ENCODE data around the gene OR5B21. TPM values are rescaled to one million over a fixed set of nuclear protein-coding genes. Genes with fewer than 3 reads are reported as not detected.
A peak's percentile ranks its signal among the peaks of the same experiment; 100 is the strongest.

The OR5B21 gene
- total RNA-seq, 2 experiments from 2014 or later, result not detected

DNA sequence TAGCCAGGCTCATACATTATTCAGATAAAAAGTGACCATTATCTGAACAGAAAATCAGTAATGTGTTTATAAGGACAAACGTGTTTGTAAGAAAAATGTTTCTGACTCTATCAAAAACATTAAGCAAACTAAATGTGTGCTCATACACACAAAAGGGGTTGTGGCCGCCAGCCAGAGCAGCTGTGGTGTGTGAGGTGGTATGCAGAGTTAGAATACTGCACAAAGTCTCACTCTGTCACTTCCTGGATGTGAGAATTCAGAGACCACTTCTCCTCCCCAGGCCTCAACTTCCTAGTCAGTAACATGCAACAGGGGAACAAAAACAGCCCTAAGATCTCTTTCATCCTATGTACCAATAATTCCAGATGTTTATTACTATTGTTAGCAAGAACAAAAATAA lies 9.4 kb downstream of the OR5B21 start:
- no peaks in the 10 kb centered on the region for H3K27me3 Mint-ChIP-seq
- TF ChIP-seq, protein P1, sequence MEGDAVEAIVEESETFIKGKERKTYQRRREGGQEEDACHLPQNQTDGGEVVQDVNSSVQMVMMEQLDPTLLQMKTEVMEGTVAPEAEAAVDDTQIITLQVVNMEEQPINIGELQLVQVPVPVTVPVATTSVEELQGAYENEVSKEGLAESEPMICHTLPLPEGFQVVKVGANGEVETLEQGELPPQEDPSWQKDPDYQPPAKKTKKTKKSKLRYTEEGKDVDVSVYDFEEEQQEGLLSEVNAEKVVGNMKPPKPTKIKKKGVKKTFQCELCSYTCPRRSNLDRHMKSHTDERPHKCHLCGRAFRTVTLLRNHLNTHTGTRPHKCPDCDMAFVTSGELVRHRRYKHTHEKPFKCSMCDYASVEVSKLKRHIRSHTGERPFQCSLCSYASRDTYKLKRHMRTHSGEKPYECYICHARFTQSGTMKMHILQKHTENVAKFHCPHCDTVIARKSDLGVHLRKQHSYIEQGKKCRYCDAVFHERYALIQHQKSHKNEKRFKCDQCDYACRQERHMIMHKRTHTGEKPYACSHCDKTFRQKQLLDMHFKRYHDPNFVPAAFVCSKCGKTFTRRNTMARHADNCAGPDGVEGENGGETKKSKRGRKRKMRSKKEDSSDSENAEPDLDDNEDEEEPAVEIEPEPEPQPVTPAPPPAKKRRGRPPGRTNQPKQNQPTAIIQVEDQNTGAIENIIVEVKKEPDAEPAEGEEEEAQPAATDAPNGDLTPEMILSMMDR (IDR thresholded peaks at IDR 0.05), result no peak
- DNase-seq (peak; percentile 46), ATAC-seq (peak; percentile 70)
- H3K36me3 Mint-ChIP-seq (ENCODE audit: low read depth), result peaks cover 19% of the 10 kb centered on the region
- ChIA-PET CTCF (interaction anchor here (1.0 to 3.1 kb wide), 2 partner anchors 21 to 26 kb away, joined by 3 to 14 read pairs; no protein-coding TSS in a partner anchor), POLR2A (no interaction called here)
- intact Hi-C loops (cut with micrococcal nuclease), result no loop called here
- H3K9me3 Mint-ChIP-seq, result no peaks in the 10 kb centered on the region
- H3K4me3 Mint-ChIP-seq, result no peak overlapping the region
- H3K27ac Mint-ChIP-seq, result peak overlapping the region; percentile 82
- peaks cover 44% of the 10 kb centered on the region for H3K4me1 Mint-ChIP-seq (ENCODE audit: low read depth)

DNA sequence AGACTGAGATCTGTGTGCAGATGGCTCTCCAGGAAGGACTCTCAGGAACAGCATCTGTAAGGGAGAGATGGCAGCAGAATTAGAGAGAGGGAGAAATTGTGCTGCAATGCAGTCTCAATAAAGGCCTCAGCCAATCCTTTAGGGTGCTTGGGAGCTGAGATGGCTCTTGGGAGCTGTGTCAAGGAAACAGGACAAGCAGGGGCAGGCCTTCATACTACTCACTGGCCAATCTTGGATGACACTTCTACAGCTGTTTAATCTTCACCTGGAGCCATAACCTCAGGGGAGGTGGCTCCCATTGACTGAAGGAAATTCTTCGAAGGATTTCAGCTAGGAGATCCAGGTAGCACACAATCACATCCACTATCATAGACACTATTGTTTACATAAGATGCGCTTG lies 10.0 kb downstream of the OR5B21 start:
- DNase-seq (no peak), ATAC-seq (no peak)
- Mint-ChIP-seq H3K27ac (peak overlapping the region; percentile 82), H3K27me3 (no peaks in the 10 kb centered on the region), H3K4me3 (no peak overlapping the region), H3K9me3 (no peaks in the 10 kb centered on the region), H3K4me1 (ENCODE audit: low read depth) (peaks cover 45% of the 10 kb centered on the region), H3K36me3 (ENCODE audit: low read depth) (peaks cover 19% of the 10 kb centered on the region)
- intact Hi-C loops (cut with micrococcal nuclease), result no loop called here
- TF ChIP-seq, protein P1 (IDR thresholded peaks at IDR 0.05), result no peak
- ChIA-PET CTCF (interaction anchor here (3.1 kb wide), 1 partner anchor 26 kb away, joined by 14 read pairs; no protein-coding TSS in a partner anchor), POLR2A (no interaction called here)

DNA sequence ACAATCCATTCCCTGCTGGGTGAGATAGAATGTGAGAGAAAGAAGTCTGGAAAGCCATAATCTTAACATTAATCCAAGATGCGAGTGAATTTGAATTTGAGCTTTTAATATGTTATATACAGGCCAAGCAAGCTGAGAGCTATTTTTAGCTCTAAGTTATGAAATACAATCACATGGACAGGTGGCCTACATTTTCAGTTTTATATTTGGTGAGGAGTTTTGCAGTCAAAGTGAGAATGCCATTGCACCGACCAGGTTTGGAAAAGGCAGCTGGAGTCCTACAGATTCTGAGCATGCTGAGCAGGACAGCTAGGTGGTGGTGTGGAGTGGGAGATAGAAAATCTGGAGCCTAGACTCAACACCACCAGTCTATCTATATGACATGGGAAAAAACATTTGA lies 12.0 kb downstream of the OR5B21 start:
- Mint-ChIP-seq H3K4me3 (no peak overlapping the region), H3K36me3 (ENCODE audit: low read depth) (peaks cover 18% of the 10 kb centered on the region), H3K4me1 (ENCODE audit: low read depth) (peaks cover 45% of the 10 kb centered on the region), H3K27me3 (no peaks in the 10 kb centered on the region), H3K27ac (no peak overlapping the region), H3K9me3 (no peaks in the 10 kb centered on the region)
- ChIA-PET POLR2A (no interaction called here), CTCF (interaction anchor here (1.5 kb wide), 1 partner anchor 28 kb away, joined by 5 read pairs; no protein-coding TSS in a partner anchor)
- DNase-seq (no peak), ATAC-seq (no peak)
- intact Hi-C loops (cut with micrococcal nuclease), result no loop called here
- TF ChIP-seq, protein P1 (IDR thresholded peaks at IDR 0.05), result no peak

DNA sequence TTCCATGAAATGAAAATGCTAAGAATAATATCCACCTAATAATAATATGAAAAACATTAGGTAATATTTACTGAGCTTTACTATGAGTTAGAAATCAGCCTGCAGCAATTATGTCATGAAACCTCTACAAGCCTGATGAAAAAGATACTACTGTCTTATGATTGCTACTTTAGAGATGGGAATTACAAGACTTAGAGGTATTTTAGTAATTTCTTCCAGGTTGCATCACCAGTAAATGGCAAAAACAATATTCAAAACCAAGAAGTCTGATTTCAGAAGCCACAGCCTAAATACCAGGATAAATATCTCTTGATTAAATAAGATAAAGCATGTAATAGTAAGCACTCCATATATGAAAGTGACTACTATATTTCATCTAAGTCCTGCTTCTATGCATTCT lies 13.8 kb downstream of the OR5B21 start:
- Mint-ChIP-seq H3K4me1 (ENCODE audit: low read depth) (peaks cover 42% of the 10 kb centered on the region), H3K27me3 (no peaks in the 10 kb centered on the region), H3K27ac (no peak overlapping the region), H3K9me3 (no peaks in the 10 kb centered on the region), H3K36me3 (ENCODE audit: low read depth) (peaks cover 18% of the 10 kb centered on the region), H3K4me3 (no peak overlapping the region)
- ATAC-seq (no peak), DNase-seq (no peak)
- TF ChIP-seq, protein P1 (IDR thresholded peaks at IDR 0.05), result no peak
- ChIA-PET CTCF (interaction anchor here (0.8 kb wide), 1 partner anchor 49 kb away, joined by 3 read pairs; no protein-coding TSS in a partner anchor), POLR2A (no interaction called here)
- intact Hi-C loops (cut with micrococcal nuclease), result no loop called here

DNA sequence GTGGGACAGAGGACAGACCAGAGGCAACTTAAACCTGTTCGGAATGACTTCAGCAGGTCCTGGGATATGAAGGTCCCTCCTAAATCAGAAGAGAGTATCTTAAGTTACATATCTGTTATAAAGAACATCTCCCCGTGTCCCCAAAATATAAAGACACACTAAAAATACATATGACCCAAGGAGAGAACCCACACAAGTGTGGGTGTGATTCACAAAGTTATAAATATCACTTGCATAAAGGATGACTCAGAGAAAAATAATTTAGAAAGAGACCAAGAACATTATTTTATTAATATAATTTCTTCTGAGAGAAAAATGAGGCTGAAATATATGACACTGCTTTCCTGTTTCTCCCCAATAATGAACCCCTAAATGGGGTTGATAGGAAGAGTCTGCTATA lies 14.2 kb downstream of the OR5B21 start:
- Mint-ChIP-seq H3K4me1 (ENCODE audit: low read depth) (peaks cover 38% of the 10 kb centered on the region), H3K36me3 (ENCODE audit: low read depth) (peaks cover 18% of the 10 kb centered on the region), H3K9me3 (no peaks in the 10 kb centered on the region), H3K27ac (no peak overlapping the region), H3K4me3 (no peak overlapping the region), H3K27me3 (no peaks in the 10 kb centered on the region)
- TF ChIP-seq, protein P1 (IDR thresholded peaks at IDR 0.05), result no peak
- CTCF ChIA-PET, result no interaction called here
- no peak for ATAC-seq
- POLR2A ChIA-PET, result no interaction called here
- intact Hi-C loops (cut with micrococcal nuclease), result no loop called here
- DNase-seq, result no peak
